HG02973 (cell line): ENCODE data around the gene CPNE2.
A peak's percentile ranks its signal among the peaks of the same experiment; 100 is the strongest.

Experiments
- ATAC-seq: cut with Tn5 transposase; IDR thresholded peaks from one replicate; pipeline ENCODE4 v1.9.1; 2021; ENCODE audit warnings: moderate library complexity; ENCODE audit not compliant: unreplicated experiment

CPNE2 gene

GRCh38 chr16:57123216-57123973, 31.0 kb downstream of the CPNE2 start:
- ATAC-seq: no peak

GRCh38 chr16:57123974-57124674, 31.7 kb downstream of the CPNE2 start:
- ATAC-seq: no peak

DNA sequence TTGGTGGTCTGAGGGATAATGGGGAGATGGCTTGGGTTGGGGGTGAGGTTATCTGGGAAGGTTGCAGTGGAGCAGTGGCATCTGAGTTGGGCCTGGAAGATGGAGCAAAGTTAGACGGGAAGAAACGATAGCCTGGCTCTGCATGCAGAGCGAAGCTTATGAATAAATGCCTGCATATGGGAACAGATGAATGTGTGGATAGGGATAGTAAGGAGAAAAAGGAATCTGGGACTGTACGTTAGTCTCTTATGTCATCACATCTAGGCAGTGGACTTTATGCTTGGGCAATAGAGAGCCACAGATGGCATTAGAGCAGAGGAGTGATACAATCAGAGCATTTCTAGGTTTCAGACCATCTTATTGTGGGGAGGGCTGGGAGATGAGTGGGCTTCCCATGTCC, 33.0 kb downstream of the CPNE2 start:
- no peak for ATAC-seq

- ATAC-seq: no peak
Observed at GRCh38 chr16:57125969-57126368, 33.6 kb downstream of the CPNE2 start.

DNA sequence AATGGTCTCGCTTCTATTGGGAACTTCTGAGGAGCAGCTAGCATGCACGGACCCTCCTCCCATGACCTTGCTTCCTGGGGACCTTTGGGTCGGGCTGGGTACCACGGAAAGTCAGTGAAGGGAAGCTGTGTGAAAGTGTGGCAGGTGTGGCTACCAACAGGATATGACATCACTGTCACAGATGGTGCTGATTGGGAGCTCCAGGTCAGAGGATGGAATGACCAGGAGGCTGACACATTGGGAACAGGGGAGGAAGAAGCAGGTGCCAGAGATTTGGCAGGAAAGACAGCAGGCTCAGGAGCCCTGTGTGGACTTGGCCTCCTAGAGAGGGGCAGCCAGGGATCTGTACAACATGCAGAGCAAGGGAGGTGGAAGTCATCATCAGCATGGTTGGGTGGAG, 34.0 kb downstream of the CPNE2 start:
- ATAC-seq: no peak

GRCh38 chr16:57127037-57127763, 34.8 kb downstream of the CPNE2 start:
- peak; percentile 58 for ATAC-seq

DNA sequence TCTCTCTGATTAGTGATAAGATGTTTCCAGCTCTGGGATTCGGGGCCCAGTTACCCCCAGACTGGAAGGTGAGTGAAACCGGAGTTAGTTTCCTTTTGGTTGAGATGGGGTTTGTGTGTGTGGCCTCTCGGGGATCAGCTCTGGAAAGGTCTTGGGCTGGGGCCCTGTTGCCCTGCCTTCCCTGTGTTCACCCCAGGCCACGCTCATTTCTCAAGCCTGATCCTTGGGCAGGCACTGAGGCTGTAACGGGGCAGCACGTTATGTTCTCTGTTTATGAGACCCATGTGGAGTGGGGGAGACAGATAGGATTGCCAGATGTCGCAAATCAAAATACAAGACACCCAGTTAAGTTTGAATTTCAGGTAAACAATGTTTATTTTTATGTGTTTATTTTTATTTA, 35.5 kb downstream of the CPNE2 start:
- ATAC-seq: no peak

- no peak for ATAC-seq
Observed at GRCh38 chr16:57128771-57129389, 36.5 kb downstream of the CPNE2 start.

DNA sequence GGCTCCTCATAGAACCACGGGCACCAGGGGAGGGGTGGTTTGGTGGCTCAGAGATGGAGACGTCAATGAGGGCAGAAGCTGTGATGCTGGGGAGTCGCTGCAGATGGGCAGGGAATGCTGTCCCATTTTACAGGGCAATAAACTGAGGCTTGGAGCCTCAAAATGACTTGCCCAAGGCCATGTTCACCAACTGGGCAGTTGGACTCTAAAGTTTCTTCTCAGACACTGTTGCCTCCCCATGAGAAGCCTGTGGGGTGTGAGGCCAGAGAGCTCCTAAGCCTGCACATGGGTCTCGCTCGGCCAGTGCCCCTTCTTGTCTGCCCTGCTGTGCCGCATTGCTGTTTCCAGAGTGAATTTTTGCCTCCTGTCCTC, 38.6 kb downstream of the CPNE2 start:
- ATAC-seq: no peak

DNA sequence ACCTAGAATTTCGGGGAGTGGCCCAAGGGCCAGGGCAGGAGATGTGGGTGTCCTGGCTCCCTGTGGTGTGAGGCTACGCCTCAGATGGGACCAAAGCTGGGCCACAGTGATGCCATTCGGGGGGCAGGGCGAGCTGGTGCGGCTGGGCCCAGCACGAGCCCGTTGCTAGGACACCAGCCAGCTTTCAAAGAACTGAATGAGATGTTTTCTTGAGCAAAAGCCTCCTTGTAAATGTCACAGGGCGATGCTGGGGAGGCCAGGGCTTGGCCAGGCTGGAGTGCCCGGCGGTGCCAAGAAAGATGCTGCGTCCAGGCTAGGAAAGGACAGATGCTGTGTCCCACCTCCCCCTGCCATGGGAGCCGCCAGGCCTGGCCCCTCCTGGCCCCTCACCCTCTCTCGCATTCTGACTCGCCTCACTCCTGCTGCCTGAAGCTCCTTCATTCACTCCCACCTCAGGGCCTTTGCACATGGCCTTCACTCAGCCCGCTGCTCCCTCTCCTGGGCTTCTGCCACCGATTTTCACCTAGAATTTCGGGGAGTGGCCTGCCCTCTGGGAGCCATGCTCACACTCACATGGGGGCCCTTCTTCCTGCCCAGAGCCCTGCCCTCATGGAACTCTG, 39.1 kb downstream of the CPNE2 start:
- no peak for ATAC-seq

DNA sequence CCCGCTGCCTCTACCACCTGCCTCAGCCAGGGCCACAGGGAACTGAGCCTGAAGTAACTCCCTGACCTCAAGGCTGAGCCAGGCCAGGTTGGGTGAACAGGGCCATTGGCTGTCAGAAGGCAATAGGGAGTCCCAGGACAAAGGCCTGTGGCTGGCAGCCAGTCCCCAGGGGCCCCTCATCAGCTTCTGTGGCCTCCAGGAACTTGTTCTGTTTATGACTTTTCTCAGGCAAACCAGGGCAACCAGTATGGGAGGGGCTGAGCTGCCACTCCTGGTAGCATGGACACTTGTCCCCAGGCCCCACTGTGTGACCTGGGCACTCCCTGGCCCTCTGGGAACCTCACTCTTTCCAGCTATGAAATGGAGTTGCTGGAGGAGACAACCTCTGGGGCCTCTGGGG, 40.1 kb downstream of the CPNE2 start:
- no peak for ATAC-seq

GRCh38 chr16:57133031-57133430, 40.6 kb downstream of the CPNE2 start:
- no peak for ATAC-seq

DNA sequence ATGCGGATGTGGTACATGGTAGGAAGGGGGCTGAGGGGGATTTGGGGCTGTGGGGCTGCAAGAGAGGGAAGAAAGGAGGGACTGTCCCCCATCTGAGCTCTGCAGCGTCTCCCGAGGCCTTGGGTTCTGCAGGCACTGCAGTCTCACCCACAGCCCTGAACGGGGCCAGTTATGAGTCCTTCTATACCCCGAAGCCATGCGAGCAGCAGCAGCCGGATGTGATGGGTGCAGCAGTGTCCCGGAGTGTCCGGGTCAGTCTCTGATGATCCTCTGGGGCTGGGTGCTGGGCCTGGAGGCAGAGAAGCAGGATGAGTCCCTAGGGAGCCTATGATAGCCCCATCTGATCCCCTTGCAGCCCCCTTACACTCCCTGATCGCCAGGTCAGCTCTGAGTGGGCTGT, 41.5 kb downstream of the CPNE2 start:
- ATAC-seq: no peak

GRCh38 chr16:57134982-57135381, 42.6 kb downstream of the CPNE2 start:
- ATAC-seq: no peak

DNA sequence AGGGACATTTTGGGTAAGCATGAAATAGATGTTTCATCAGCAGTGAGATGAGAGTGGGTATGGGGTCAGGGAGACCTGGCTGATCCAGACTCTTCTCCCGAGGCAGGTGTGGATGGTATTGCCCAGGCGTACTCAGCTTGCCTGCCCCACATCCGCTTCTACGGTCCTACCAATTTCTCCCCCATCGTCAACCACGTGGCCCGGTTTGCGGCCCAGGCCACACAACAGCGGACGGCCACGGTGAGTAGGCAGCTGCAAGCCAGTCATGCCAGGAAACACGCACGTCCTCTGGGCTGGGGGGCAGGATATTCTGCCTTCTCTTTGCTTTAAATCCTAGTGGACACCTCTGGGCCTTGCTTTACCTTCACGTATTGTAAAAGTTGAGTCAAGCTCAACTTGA, 44.7 kb downstream of the CPNE2 start:
- no peak for ATAC-seq

DNA sequence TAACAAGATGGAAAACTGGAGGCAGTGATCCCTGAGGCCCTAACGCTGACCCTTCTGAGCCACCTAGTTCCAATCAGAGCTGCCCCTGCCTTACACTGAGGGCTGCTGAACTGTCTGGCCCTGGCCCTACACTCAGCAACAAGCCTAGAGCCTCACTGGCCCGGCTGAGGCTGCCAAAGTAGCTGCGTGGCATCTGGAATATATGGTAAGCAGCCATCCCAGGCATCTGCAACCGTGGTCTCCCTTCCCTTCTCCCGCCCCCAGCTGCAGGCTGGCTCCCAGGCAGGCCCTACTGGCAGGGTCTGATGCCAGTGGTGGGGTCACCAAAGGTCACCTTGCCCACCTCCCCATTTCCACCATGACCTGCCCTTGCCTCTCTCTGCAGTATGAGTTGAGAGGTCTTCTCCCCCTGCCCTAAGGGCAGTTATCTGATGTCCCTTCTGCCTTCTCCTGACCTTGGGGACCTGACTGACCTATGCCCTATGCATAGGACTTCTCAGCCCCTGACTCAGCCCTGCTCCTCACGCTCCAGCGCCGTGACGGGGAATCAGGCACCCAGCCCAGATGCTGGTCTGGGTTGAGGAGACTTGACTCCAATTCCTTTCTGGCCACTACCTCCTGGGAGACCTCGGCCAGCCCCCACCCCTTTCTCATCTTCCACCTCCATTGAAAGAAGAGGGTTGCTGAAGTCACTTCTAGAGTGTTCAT, 45.3 kb downstream of the CPNE2 start:
- ATAC-seq: no peak

DNA sequence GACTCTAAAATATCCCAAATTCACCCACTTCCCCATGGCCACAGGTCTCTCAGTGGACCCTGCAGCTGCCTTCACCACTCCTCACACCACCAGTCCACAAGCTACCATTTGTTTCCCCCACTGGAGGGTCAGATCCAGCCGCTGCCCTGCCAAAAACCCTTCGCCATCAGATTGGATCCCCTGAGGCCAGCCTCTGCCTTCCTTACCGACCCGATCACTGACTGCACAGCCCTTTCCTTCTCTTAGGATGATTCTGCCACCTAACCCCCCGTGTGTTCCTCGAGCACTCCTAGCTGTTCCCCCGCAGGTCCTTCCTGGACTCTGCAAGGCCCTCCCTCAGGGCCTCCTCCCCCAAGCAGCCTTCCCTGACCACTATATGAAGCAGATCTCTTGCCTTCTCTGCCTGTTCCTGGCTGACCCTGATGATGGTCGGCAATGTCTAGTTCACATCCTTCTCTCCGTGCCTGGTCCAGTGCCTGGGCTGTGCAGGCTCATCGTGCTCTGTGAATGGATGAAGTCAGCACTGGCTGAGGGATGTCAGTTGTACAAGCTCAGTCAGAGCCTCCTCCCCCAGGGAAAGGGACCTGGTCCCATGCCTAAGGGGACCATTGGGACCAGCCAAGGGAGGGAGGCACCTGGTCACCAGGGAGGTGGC, 46.0 kb downstream of the CPNE2 start:
- no peak for ATAC-seq

- ATAC-seq: no peak
Observed at GRCh38 chr16:57140931-57141668, 48.7 kb downstream of the CPNE2 start.
